ENCODE results near the gene PEMT.
A peak's percentile ranks its signal among the peaks of the same experiment; 100 is the strongest.

Gene PEMT

DNA sequence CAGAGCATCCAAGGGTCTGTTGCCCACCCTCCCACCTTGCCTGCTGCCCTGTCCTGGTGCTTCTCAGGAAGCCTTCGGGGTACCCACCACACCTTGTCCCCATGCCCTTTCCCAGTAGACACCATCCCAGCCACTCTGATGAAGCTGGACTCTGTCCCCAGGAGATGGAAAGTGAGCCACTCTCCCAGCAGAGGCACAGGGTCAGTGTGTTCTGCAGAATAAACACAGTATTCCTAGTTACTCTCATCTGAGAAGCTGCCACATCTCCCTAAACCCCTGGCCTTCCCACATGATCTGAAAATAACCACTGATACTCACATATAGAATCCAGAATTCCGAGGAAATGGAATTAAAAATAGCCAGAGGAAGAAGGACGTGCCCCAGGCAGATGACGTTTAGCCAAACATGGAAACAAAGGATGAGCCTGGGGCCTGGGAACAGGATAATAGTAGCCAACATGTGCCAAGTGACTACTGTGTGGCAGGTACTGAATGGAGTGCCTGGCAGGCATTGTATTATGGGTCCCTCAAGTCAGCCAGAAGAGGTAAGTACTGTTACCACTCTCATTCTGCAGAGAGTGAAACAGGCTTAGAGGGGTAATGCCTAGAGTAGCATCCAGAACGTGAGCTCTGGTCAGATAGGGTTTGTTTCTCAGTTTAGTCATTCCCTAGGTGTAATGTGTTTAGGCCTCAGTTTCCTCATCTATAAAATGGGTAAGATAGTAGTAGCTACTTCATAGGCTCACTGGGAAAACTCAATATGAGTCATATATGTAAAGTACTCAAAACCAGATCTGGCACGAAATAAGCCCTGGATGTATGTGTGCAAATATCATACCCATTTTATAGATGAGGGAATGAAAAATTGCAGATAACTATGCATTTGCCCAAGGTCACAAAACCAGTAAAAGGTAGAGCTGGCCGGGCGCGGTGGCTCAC, 20.8 kb upstream of the PEMT start:
- no peak for TF ChIP-seq ZFX (IDR thresholded peaks at IDR 0.05; ENCODE audit: borderline replicate concordance)
- TF ChIP-seq, protein P1, sequence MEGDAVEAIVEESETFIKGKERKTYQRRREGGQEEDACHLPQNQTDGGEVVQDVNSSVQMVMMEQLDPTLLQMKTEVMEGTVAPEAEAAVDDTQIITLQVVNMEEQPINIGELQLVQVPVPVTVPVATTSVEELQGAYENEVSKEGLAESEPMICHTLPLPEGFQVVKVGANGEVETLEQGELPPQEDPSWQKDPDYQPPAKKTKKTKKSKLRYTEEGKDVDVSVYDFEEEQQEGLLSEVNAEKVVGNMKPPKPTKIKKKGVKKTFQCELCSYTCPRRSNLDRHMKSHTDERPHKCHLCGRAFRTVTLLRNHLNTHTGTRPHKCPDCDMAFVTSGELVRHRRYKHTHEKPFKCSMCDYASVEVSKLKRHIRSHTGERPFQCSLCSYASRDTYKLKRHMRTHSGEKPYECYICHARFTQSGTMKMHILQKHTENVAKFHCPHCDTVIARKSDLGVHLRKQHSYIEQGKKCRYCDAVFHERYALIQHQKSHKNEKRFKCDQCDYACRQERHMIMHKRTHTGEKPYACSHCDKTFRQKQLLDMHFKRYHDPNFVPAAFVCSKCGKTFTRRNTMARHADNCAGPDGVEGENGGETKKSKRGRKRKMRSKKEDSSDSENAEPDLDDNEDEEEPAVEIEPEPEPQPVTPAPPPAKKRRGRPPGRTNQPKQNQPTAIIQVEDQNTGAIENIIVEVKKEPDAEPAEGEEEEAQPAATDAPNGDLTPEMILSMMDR (IDR thresholded peaks at IDR 0.05): no peak
- H3K27ac ChIP-seq: peak overlapping the region; percentile 42

- H3K27ac ChIP-seq: no peak overlapping the region
- TF ChIP-seq, protein P1 (IDR thresholded peaks at IDR 0.05): no peak
- no peak for TF ChIP-seq ZFX (IDR thresholded peaks at IDR 0.05; ENCODE audit: borderline replicate concordance)
These were observed 17.6 kb upstream of the PEMT start for GRCh38 chr17:17609121-17609520.

GRCh38 chr17:17606416-17607000, 15.0 kb upstream of the PEMT start:
- H3K27ac ChIP-seq: no peak overlapping the region
- no peak for TF ChIP-seq ZFX (IDR thresholded peaks at IDR 0.05; ENCODE audit: borderline replicate concordance)
- TF ChIP-seq, protein P1 (IDR thresholded peaks at IDR 0.05): no peak

- no peak for TF ChIP-seq ZFX (IDR thresholded peaks at IDR 0.05; ENCODE audit: borderline replicate concordance)
- TF ChIP-seq, protein P1 (IDR thresholded peaks at IDR 0.05): no peak
- no peak overlapping the region for H3K27ac ChIP-seq
These were observed 14.2 kb upstream of the PEMT start for GRCh38 chr17:17605729-17606088.

DNA sequence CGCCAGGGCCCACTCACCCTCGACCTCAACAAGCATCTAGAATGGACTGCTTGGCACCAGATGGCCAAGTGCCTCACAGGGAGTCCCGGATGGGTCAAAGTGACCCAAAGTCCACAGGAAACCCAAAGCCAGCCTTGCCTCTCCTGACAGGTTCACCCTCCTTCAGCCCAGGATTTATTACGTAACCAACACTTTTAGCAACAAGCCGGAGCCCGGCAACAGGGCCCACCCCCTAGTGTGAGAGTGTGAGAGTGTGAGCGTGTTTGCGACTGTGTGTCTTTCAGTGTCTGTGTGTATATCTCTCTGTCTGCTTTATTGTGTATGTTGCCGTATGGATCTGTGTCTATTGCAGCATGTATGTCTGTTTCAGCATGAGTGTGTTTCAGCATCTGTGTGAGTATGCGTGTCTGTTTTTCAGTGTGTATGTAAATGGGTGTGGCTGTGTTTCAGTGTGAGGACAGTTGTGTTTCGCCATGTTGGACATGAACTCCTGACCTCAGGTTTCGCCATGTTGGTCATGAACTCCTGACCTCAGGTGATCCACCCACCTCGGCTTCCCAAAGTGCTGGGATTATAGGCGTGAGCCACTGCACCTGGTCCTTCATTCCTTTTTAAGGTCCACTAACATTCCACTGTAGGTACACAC, 13.7 kb upstream of the PEMT start:
- H3K27ac ChIP-seq: no peak overlapping the region
- TF ChIP-seq ZFX (IDR thresholded peaks at IDR 0.05; ENCODE audit: borderline replicate concordance): no peak
- TF ChIP-seq, protein P1 (IDR thresholded peaks at IDR 0.05): no peak

DNA sequence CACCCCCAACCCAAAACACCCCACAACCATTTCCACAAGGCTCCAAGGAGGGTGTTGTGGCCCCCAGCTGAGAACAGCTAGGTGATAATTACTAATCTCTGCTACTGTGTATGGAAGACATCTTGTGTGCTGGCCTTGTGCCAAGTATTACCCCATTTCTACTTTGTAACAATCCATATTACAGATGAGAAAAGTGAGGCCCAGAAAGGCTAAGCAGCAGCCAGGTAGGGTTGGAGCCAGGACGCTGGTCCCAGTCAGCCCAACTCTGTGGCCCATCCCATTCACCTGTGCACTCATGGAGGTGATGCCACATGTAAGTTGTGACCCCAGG, 12.4 kb upstream of the PEMT start:
- no peak overlapping the region for H3K27ac ChIP-seq
- TF ChIP-seq, protein P1 (IDR thresholded peaks at IDR 0.05): no peak
- TF ChIP-seq ZFX (IDR thresholded peaks at IDR 0.05; ENCODE audit: borderline replicate concordance): no peak
